ENCODE results near the gene NSMF.

The NSMF gene

GRCh38 chr9:137499416-137499815, 40.3 kb upstream of the NSMF start:
- peaks cover 0 to 5% of the 10 kb centered on the region in 2 donors for H3K4me1 ChIP-seq (ENCODE audit: control insufficient read depth in 1 of 2, insufficient read depth in 2 of 2, low read length in 2 of 2)
- H3K9me3 ChIP-seq (ENCODE audit: control insufficient read depth in 1 of 2, low read length in 2 of 2) = no peaks in the 10 kb centered on the region
- no peaks in the 10 kb centered on the region for H3K27me3 ChIP-seq (ENCODE audit: control insufficient read depth in 1 of 2, insufficient read depth in 2 of 2, low read length in 2 of 2)
- no peak overlapping the region for H3K27ac ChIP-seq (ENCODE audit: low read depth, low read length)
- H3K4me3 ChIP-seq (ENCODE audit: low read depth in 1 of 2, low read length in 2 of 2) = no peak overlapping the region
- no peak overlapping the region for H3K9ac ChIP-seq (ENCODE audit: low read depth in 1 of 2, low read length in 2 of 2)
- no peaks in the 10 kb centered on the region for H3K36me3 ChIP-seq (ENCODE audit: control insufficient read depth in 1 of 2, insufficient read depth in 2 of 2, low read length in 2 of 2)

GRCh38 chr9:137498720-137499150, 39.6 kb upstream of the NSMF start:
- no peak overlapping the region for H3K9ac ChIP-seq (ENCODE audit: low read depth in 1 of 2, low read length in 2 of 2)
- H3K27ac ChIP-seq (ENCODE audit: low read depth, low read length) = no peak overlapping the region
- H3K36me3 ChIP-seq (ENCODE audit: control insufficient read depth in 1 of 2, insufficient read depth in 2 of 2, low read length in 2 of 2) = no peaks in the 10 kb centered on the region
- H3K4me1 ChIP-seq (ENCODE audit: control insufficient read depth in 1 of 2, insufficient read depth in 2 of 2, low read length in 2 of 2) = peaks cover 0 to 11% of the 10 kb centered on the region in 2 donors
- no peaks in the 10 kb centered on the region for H3K27me3 ChIP-seq (ENCODE audit: control insufficient read depth in 1 of 2, insufficient read depth in 2 of 2, low read length in 2 of 2)
- no peaks in the 10 kb centered on the region for H3K9me3 ChIP-seq (ENCODE audit: control insufficient read depth in 1 of 2, low read length in 2 of 2)
- no peak overlapping the region for H3K4me3 ChIP-seq (ENCODE audit: low read depth in 1 of 2, low read length in 2 of 2)

- no peak overlapping the region for H3K27ac ChIP-seq (ENCODE audit: low read depth, low read length)
- H3K36me3 ChIP-seq (ENCODE audit: control insufficient read depth in 1 of 2, insufficient read depth in 2 of 2, low read length in 2 of 2) = no peaks in the 10 kb centered on the region
- no peaks in the 10 kb centered on the region for H3K27me3 ChIP-seq (ENCODE audit: control insufficient read depth in 1 of 2, insufficient read depth in 2 of 2, low read length in 2 of 2)
- peaks cover 0 to 11% of the 10 kb centered on the region in 2 donors for H3K4me1 ChIP-seq (ENCODE audit: control insufficient read depth in 1 of 2, insufficient read depth in 2 of 2, low read length in 2 of 2)
- H3K9me3 ChIP-seq (ENCODE audit: control insufficient read depth in 1 of 2, low read length in 2 of 2) = no peaks in the 10 kb centered on the region
- H3K9ac ChIP-seq (ENCODE audit: low read depth in 1 of 2, low read length in 2 of 2) = no peak overlapping the region
- H3K4me3 ChIP-seq (ENCODE audit: low read depth in 1 of 2, low read length in 2 of 2) = no peak overlapping the region
Observed at GRCh38 chr9:137497921-137498719, 39.0 kb upstream of the NSMF start.

DNA sequence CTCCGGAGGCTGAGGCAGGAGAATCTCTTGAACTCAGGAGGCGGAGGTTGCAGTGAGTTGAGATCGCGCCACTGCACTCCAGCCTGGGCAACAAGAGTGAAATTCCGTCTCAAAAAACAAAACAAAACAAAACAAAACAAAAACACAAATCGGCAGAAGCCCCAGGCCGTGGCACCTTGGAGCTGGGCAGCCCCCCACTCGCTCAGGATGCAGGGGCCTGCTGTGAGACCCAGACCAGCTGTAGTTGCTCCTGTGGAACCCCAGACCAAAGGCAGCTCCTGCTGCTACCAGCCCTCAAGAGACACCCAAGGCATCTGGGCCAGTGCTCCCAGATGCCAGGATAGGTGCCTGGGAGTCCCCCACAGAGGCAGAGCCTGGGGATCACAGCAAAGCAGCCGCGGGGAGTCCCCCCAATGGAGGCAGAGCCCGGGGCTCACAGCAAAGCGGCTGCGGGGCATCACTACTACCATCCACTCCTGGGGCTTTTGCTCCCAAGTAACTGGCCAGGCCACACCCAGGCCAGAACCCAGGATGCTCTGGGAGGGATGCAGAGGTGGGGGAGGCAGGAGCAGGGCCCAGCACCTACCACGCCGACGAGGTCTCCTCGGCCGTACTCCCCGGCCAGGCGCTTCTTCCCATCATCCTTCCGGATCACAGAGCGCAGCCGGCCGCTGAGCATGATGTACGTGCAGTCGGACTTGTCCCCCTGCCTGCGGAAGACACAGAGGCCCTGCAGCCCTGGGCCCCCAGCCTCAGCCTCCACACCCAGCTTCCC, 37.7 kb upstream of the NSMF start:
- Histone ChIP-seq H3K27ac (ENCODE audit: low read depth, low read length) (no peak overlapping the region), H3K4me3 (ENCODE audit: low read depth in 1 of 2, low read length in 2 of 2) (no peak overlapping the region), H3K9me3 (ENCODE audit: control insufficient read depth in 1 of 2, low read length in 2 of 2) (no peaks in the 10 kb centered on the region), H3K36me3 (ENCODE audit: control insufficient read depth in 1 of 2, insufficient read depth in 2 of 2, low read length in 2 of 2) (no peaks in the 10 kb centered on the region), H3K27me3 (ENCODE audit: control insufficient read depth in 1 of 2, insufficient read depth in 2 of 2, low read length in 2 of 2) (no peaks in the 10 kb centered on the region), H3K9ac (ENCODE audit: low read depth in 1 of 2, low read length in 2 of 2) (no peak overlapping the region), H3K4me1 (ENCODE audit: control insufficient read depth in 1 of 2, insufficient read depth in 2 of 2, low read length in 2 of 2) (peaks cover 0 to 11% of the 10 kb centered on the region in 2 donors)

DNA sequence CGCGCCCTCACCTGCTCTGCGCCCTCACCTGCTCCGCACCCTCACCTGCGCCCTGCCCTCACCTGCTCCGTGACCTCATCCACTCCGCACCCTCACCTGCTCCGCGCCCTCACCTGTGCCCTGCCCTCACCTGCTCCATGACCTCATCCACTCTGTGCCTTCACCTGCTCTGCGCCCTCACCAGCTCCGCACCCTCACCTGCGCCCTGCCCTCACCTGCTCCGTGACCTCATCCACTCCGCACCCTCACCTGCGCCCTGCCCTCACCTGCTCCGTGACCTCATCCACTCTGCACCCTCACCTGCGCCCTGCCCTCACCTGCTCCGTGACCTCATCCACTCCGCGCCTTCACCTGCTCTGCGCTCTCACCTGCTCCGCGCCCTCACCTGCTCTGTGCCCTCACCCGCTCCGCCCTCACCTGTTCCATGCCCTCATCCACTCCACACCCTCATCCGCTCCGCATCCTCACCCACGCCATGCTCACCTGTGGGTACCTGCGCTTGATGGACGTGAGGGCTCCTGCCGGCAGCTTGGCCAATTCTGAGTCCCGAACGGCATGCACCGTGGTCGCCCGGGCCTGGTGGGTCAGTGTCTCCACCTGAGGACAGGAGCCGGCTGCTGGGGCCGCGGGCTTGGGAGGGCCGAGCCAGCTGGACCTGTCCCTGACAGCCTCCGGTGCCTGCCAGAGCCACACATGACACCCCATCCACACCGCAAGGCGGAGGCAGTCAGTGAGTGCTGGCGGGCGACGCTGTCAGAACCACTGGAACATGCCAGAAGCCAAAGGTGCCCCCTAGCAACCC, 35.6 kb upstream of the NSMF start:
- H3K36me3 ChIP-seq (ENCODE audit: control insufficient read depth in 1 of 2, insufficient read depth in 2 of 2, low read length in 2 of 2) = no peaks in the 10 kb centered on the region
- H3K9me3 ChIP-seq (ENCODE audit: control insufficient read depth in 1 of 2, low read length in 2 of 2) = no peaks in the 10 kb centered on the region
- no peak overlapping the region for H3K9ac ChIP-seq (ENCODE audit: low read depth in 1 of 2, low read length in 2 of 2)
- no peak overlapping the region for H3K27ac ChIP-seq (ENCODE audit: low read depth, low read length)
- H3K4me1 ChIP-seq (ENCODE audit: control insufficient read depth in 1 of 2, insufficient read depth in 2 of 2, low read length in 2 of 2) = peaks cover 0 to 11% of the 10 kb centered on the region in 2 donors
- no peak overlapping the region for H3K4me3 ChIP-seq (ENCODE audit: low read depth in 1 of 2, low read length in 2 of 2)
- H3K27me3 ChIP-seq (ENCODE audit: control insufficient read depth in 1 of 2, insufficient read depth in 2 of 2, low read length in 2 of 2) = no peaks in the 10 kb centered on the region

DNA sequence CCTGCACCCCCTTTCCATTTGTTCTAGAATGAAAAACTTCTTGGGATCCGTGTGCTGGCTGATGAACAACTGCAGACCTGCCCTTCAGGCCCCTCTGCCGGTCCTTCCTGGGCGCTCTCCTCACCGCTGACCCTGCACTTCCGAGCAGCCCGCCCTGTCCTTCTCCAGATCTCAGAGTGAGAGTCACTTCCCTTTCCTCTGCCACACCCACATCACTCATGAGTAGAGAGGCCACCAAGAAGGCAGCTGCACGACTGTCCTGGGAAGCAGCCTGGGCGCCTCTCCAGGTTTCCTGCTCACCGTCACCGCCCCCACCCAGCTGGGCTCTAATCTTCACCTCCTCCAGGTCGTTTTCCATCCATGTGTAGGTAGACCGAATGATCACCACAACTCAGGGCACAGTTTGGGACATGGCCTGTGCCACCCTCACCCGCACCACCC, 35.0 kb upstream of the NSMF start:
- H3K9ac ChIP-seq (ENCODE audit: low read depth in 1 of 2, low read length in 2 of 2) = no peak overlapping the region
- H3K4me3 ChIP-seq (ENCODE audit: low read depth in 1 of 2, low read length in 2 of 2) = no peak overlapping the region

GRCh38 chr9:137493364-137494103, 34.4 kb upstream of the NSMF start:
- Histone ChIP-seq H3K27me3 (ENCODE audit: control insufficient read depth in 1 of 2, insufficient read depth in 2 of 2, low read length in 2 of 2) (no peaks in the 10 kb centered on the region), H3K9ac (ENCODE audit: low read depth in 1 of 2, low read length in 2 of 2) (no peak overlapping the region), H3K4me3 (ENCODE audit: low read depth in 1 of 2, low read length in 2 of 2) (no peak overlapping the region), H3K4me1 (ENCODE audit: control insufficient read depth in 1 of 2, insufficient read depth in 2 of 2, low read length in 2 of 2) (peaks cover under 1 to 11% of the 10 kb centered on the region in 2 donors), H3K9me3 (ENCODE audit: control insufficient read depth in 1 of 2, low read length in 2 of 2) (no peaks in the 10 kb centered on the region), H3K36me3 (ENCODE audit: control insufficient read depth in 1 of 2, insufficient read depth in 2 of 2, low read length in 2 of 2) (no peaks in the 10 kb centered on the region), H3K27ac (ENCODE audit: low read depth, low read length) (no peak overlapping the region)

More for the DNA sequence above, 35.0 kb upstream of the NSMF start:
- H3K9me3 ChIP-seq (ENCODE audit: control insufficient read depth in 1 of 2, low read length in 2 of 2) = no peaks in the 10 kb centered on the region
- H3K27ac ChIP-seq (ENCODE audit: low read depth, low read length) = no peak overlapping the region
- H3K27me3 ChIP-seq (ENCODE audit: control insufficient read depth in 1 of 2, insufficient read depth in 2 of 2, low read length in 2 of 2) = no peaks in the 10 kb centered on the region
- peaks cover 0 to 11% of the 10 kb centered on the region in 2 donors for H3K4me1 ChIP-seq (ENCODE audit: control insufficient read depth in 1 of 2, insufficient read depth in 2 of 2, low read length in 2 of 2)
- no peaks in the 10 kb centered on the region for H3K36me3 ChIP-seq (ENCODE audit: control insufficient read depth in 1 of 2, insufficient read depth in 2 of 2, low read length in 2 of 2)

- H3K27me3 ChIP-seq (ENCODE audit: control insufficient read depth in 1 of 2, insufficient read depth in 2 of 2, low read length in 2 of 2) = peaks cover 0 to 4% of the 10 kb centered on the region in 2 donors
- H3K9ac ChIP-seq (ENCODE audit: low read depth in 1 of 2, low read length in 2 of 2) = no peak overlapping the region
- no peaks in the 10 kb centered on the region for H3K36me3 ChIP-seq (ENCODE audit: control insufficient read depth in 1 of 2, insufficient read depth in 2 of 2, low read length in 2 of 2)
- H3K4me3 ChIP-seq (ENCODE audit: low read depth in 1 of 2, low read length in 2 of 2) = no peak overlapping the region
- no peak overlapping the region for H3K27ac ChIP-seq (ENCODE audit: low read depth, low read length)
- H3K9me3 ChIP-seq (ENCODE audit: control insufficient read depth in 1 of 2, low read length in 2 of 2) = no peaks in the 10 kb centered on the region
- peaks cover 5 to 13% of the 10 kb centered on the region in 2 donors for H3K4me1 ChIP-seq (ENCODE audit: control insufficient read depth in 1 of 2, insufficient read depth in 2 of 2, low read length in 2 of 2)
Observed at GRCh38 chr9:137492464-137493363, 33.6 kb upstream of the NSMF start.
